NCI-H1092 treated with DMSO at 0.1 percent for 48 hours (cell line): Measurements from ENCODE around the gene BCAS3.
A peak's percentile ranks its signal among the peaks of the same experiment; 100 is the strongest.

Experiments
- DNase-seq: peaks from one replicate; lab custom pipeline; 2025; lab: John Stamatoyannopoulos, UW

The BCAS3 gene

GRCh38 chr17:61322325-61323002 is 644.8 kb downstream of the BCAS3 start:
- no peak for DNase-seq

GRCh38 chr17:61323003-61323908 is 645.6 kb downstream of the BCAS3 start:
- no peak for DNase-seq

- DNase-seq = no peak
Measured at GRCh38 chr17:61323909-61324868, 646.5 kb downstream of the BCAS3 start.

GRCh38 chr17:61324950-61325349 is 647.3 kb downstream of the BCAS3 start:
- no peak for DNase-seq

- no peak for DNase-seq
Measured at GRCh38 chr17:61325382-61326073, 647.9 kb downstream of the BCAS3 start.

GRCh38 chr17:61326330-61326729 is 648.7 kb downstream of the BCAS3 start:
- DNase-seq = no peak

GRCh38 chr17:61328351-61328750 is 650.7 kb downstream of the BCAS3 start:
- DNase-seq = no peak

GRCh38 chr17:61330174-61331150 is 652.8 kb downstream of the BCAS3 start:
- no peak for DNase-seq

GRCh38 chr17:61331178-61331577 is 653.5 kb downstream of the BCAS3 start:
- no peak for DNase-seq

- DNase-seq = no peak
Measured at GRCh38 chr17:61331886-61332285, 654.2 kb downstream of the BCAS3 start.

GRCh38 chr17:61333136-61333535 is 655.5 kb downstream of the BCAS3 start:
- no peak for DNase-seq

GRCh38 chr17:61334673-61335072 is 657.0 kb downstream of the BCAS3 start:
- DNase-seq = no peak

- no peak for DNase-seq
Measured at GRCh38 chr17:61335105-61335844, 657.6 kb downstream of the BCAS3 start.

GRCh38 chr17:61335845-61336655 is 658.4 kb downstream of the BCAS3 start:
- peak; percentile 98 for DNase-seq

GRCh38 chr17:61337290-61337689 is 659.6 kb downstream of the BCAS3 start:
- no peak for DNase-seq

GRCh38 chr17:61338000-61338798 is 660.5 kb downstream of the BCAS3 start:
- no peak for DNase-seq

- no peak for DNase-seq
Measured at GRCh38 chr17:61338874-61339478, 661.3 kb downstream of the BCAS3 start.
